Suprapubic skin (tissue), 4 donors: Measurements from ENCODE around the gene VASP. TPM values are rescaled to one million over a fixed set of nuclear protein-coding genes. Genes with fewer than 3 reads are reported as not detected.
A peak's percentile ranks its signal among the peaks of the same experiment; 100 is the strongest.

Source experiments
- DNase-seq, 2 donors: peaks; one replicate each; pipeline ENCODE4 v3.0.0-alpha.2; 2019; ENCODE audit warnings: low spot score in 2 of 2
- H3K27ac ChIP-seq: fragments of 200-600 bp; sonication (generic); one replicate; pipeline ENCODE4 v1.5.1; 2019
- H3K27me3 ChIP-seq: fragments of 200-600 bp; sonication (generic); one replicate; pipeline ENCODE4 v1.5.1; 2019
- H3K36me3 ChIP-seq: fragments of 200-600 bp; sonication (generic); one replicate; pipeline ENCODE4 v1.5.1; 2019
- H3K4me1 ChIP-seq: fragments of 200-600 bp; sonication (generic); one replicate; pipeline ENCODE4 v1.5.1; 2019
- H3K4me3 ChIP-seq: fragments of 200-600 bp; sonication (generic); one replicate; pipeline ENCODE4 v1.5.1; 2019; ENCODE audit warnings: mild to moderate bottlenecking
- H3K9me3 ChIP-seq: fragments of 200-600 bp; sonication (generic); one replicate; pipeline ENCODE4 v1.5.1; 2019
- CTCF ChIP-seq, 2 donors: fragments of 200-600 bp in 1 of 2; fragments of 450-650 bp in 1 of 2; sonication (generic) in 1 of 2; IDR thresholded peaks; one replicate each; pipeline ENCODE4 v1.5.1; 2016 to 2019; ENCODE audit warnings: antibody characterized with exemption in 2 of 2, mild to moderate bottlenecking in 1 of 2, moderate library complexity in 1 of 2
- EP300 ChIP-seq: sonication (generic); formaldehyde crosslinking; IDR thresholded peaks from one replicate; pipeline ENCODE4 v1.6.1; 2017; ENCODE audit warnings: antibody characterized with exemption
- POLR2A ChIP-seq, 2 donors: fragments of 450-650 bp; IDR thresholded peaks; one replicate each; pipeline ENCODE4 v1.6.1; 2017; ENCODE audit warnings: antibody characterized with exemption in 2 of 2, mild to moderate bottlenecking in 2 of 2, moderate library complexity in 2 of 2
- POLR2AphosphoS5 ChIP-seq, 3 donors: sonication (generic); formaldehyde crosslinking; IDR thresholded peaks; one replicate each; pipeline ENCODE4 v1.6.1; 2017; ENCODE audit warnings: antibody characterized with exemption in 3 of 3
- WGBS: methylation state at CpG from one replicate; pipeline ENCODE4 v1.1.5; 2018; 5-methylcytosine and 5-hydroxymethylcytosine counted together
- total RNA-seq, 4 donors: library from RNA; depleted of rRNA; stranded (reverse); fragments of >200 nt; gene quantifications; one replicate each; pipeline ENCODE4 v1.1.0, GENCODE V29; 2016

The VASP gene
- total RNA-seq, 4 donors from 2014 or later, result 34.8 to 51.3 (median 43.6) TPM

DNA sequence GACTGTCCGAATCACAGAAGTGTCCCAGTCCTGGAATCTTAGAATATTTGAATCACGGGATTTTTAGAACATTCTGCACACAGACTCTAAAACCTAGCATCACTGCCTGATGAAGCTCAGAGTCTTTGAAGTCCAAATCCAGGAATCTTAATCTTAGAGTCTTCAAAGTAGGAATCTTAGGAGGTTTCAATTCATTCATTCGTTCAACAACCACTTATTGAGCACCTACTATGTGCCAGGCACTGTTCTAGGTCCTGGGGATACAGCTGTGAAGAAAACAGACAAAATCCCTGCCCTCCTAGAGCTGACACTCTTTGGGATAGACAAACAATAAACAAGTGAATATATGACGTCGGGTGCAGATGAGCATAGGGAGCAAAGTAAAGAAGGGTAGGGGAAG is 12.1 kb upstream of the VASP start:
- no peaks in the 10 kb centered on the region for H3K27me3 ChIP-seq
- no peak for DNase-seq
- peaks cover 54% of the 10 kb centered on the region for H3K4me1 ChIP-seq
- H3K9me3 ChIP-seq, result no peaks in the 10 kb centered on the region
- no peak overlapping the region for H3K27ac ChIP-seq
- 83% methylated on average over 5 of the region's 5 CpGs for WGBS
- H3K4me3 ChIP-seq, result no peak overlapping the region
- TF ChIP-seq POLR2AphosphoS5 (IDR thresholded peaks at IDR 0.05), result no peak
- no peak for TF ChIP-seq POLR2A (IDR thresholded peaks at IDR 0.05)
- H3K36me3 ChIP-seq, result no peaks in the 10 kb centered on the region

DNA sequence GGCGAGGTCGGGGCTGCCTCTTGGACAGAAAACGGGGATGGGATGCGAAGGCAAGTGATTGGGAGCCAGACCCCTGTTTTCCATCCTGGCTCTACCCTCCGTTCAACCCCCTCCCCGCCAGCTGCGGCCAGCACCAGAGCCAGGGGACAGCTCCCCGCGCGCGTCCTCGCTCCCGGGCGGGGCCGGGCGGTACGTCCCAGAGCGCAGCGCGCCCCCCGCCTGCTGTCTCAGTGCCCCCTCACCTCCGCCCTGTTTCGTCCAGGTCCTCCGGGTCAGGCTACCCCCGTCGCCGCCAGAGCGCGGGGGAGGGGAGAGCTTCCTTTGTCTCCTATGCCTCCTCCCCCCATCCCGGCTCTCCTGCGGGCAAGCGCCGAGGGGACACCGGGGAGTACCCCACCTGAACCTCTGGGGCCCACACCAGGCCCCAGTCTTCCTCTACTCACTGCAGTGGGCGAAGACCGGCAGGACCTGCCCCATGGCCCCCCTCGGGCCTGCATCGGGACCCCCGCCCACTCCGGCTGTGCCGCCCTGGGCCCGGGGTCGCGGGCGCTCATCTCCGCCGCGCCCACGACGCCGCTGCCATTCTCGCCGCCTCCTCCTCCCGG is 10.8 kb upstream of the VASP start:
- Histone ChIP-seq H3K27me3 (no peaks in the 10 kb centered on the region), H3K4me3 (peak overlapping the region; percentile 79), H3K36me3 (no peaks in the 10 kb centered on the region), H3K4me1 (peaks cover 54% of the 10 kb centered on the region), H3K9me3 (no peaks in the 10 kb centered on the region), H3K27ac (no peak overlapping the region)
- WGBS, result 0% methylated on average over 4 of the region's 54 CpGs
- peak in 1 of 2 donors; percentile 82 for DNase-seq
- TF ChIP-seq CTCF (IDR thresholded peaks at IDR 0.05) (no peak), POLR2AphosphoS5 (IDR thresholded peaks at IDR 0.05) (no peak), EP300 (no peak), POLR2A (IDR thresholded peaks at IDR 0.05) (no peak)

DNA sequence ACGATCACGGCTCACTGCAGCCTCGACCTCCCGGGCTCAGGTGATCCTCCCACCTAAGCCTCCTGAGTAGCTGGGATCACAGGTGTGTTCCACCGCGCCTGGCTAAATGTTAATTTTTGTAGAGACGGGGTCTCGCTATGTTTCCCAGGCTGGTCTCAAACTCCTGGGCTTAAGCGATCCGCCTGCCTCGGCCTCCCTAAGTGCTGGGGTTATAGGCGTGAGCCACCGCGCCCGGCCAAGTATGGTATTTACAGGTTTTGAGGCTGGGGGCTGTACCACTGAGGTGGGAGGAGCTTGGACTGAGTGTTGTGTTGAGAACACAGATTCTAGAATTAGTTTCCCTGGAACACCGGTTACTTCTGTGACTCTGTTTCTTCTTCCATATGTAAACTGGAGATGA is 9.5 kb upstream of the VASP start:
- no peaks in the 10 kb centered on the region for H3K36me3 ChIP-seq
- H3K9me3 ChIP-seq, result no peaks in the 10 kb centered on the region
- no peak for TF ChIP-seq CTCF (IDR thresholded peaks at IDR 0.05)
- no peak for TF ChIP-seq POLR2AphosphoS5 (IDR thresholded peaks at IDR 0.05)
- no peak for TF ChIP-seq EP300
- no peak for TF ChIP-seq POLR2A (IDR thresholded peaks at IDR 0.05)
- WGBS, result 34% methylated on average over 16 of the region's 16 CpGs
- no peak overlapping the region for H3K27ac ChIP-seq
- H3K4me1 ChIP-seq, result peaks cover 49% of the 10 kb centered on the region
- no peaks in the 10 kb centered on the region for H3K27me3 ChIP-seq
- DNase-seq, result no peak
- no peak overlapping the region for H3K4me3 ChIP-seq

DNA sequence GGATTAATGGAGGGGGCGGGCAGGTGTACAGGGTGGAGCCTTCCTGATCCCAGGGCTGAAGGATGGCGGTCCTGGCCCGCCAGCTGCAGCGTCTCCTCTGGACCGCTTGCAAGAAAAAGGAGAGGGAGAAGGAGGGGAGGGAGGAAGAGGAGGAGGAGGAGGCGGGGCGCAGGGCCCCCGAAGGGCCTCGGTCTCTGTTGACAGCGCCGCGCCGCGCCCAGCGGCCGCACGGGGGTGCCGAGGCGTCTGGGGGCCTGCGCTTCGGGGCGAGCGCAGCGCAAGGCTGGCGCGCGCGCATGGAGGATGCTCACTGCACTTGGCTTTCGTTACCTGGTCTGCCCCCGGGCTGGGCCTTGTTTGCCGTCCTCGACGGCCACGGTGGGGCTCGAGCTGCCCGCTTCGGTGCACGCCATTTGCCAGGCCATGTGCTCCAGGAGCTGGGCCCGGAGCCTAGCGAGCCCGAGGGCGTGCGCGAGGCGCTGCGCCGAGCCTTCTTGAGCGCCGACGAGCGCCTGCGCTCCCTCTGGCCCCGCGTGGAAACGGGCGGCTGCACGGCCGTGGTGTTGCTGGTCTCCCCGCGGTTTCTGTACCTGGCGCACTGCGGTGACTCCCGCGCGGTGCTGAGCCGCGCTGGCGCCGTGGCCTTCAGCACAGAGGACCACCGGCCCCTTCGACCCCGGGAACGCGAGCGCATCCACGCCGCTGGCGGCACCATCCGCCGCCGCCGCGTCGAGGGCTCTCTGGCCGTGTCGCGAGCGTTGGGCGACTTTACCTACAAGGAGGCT is 8.7 kb upstream of the VASP start, which contains the start of gene PPM1N:
Gene PPM1N, plus strand, starts transcription at position 33 of the 785 bp plus-strand sequence. Its CDS starts 30 bp downstream, at position 63.
- WGBS, result 2% methylated on average over 26 of the region's 89 CpGs
- peak within 1 kb of the TSS; percentile 79 for H3K4me3 ChIP-seq
- no peaks in the 10 kb centered on the region for H3K27me3 ChIP-seq
- no peaks in the 10 kb centered on the region for H3K9me3 ChIP-seq
- TF ChIP-seq POLR2A (IDR thresholded peaks at IDR 0.05) (no peak), POLR2AphosphoS5 (IDR thresholded peaks at IDR 0.05) (no peak), CTCF (IDR thresholded peaks at IDR 0.05) (peak in 1 of 2 donors; percentile 9), EP300 (no peak)
- no peaks in the 10 kb centered on the region for H3K36me3 ChIP-seq
- H3K4me1 ChIP-seq, result peaks cover 42% of the 10 kb centered on the region
- H3K27ac ChIP-seq, result no peak within 1 kb of the TSS
- DNase-seq, result no peak

DNA sequence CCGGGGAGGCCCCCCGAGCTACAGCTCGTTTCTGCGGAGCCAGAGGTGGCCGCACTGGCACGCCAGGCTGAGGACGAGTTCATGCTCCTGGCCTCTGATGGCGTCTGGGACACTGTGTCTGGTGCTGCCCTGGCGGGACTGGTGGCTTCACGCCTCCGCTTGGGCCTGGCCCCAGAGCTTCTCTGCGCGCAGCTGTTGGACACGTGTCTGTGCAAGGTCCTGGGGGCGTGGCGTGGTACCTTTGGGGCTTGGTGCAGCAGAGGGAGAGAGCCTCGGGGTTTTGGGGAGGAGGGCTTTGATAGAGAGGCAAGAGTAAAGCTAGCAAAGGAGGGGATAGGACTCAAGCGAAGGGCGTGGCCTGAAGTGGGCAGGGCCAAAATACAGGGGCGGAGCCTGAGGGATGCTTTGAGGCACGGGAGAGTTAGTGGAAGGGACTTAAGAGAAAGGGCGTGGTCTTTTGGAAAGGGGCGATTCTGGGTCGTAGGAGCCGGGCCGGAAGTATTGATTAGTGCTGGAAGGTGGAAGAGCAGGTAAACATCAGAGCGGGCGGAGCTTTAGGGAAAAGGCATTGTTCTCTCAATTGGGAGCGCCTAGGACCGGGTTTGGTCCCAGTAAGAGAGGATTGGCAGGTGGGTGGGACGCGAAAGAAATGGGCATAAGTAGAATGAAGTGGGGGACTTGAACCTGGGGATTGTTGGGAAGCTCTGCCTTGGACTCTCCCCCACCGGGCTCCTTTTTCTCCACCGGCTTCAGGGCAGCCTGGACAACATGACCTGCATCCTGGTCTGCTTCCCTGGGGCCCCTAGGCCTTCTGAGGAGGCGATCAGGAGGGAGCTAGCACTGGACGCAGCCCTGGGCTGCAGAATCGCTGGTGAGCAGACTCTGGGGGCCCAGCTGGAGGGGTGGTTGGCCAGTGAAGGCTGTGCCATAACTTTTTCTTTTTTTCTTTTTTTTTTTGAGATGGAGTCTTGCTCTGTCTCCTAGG is 7.8 kb upstream of the VASP start:
- no peaks in the 10 kb centered on the region for H3K36me3 ChIP-seq
- peak overlapping the region; percentile 35 for H3K4me3 ChIP-seq
- H3K4me1 ChIP-seq, result peaks cover 39% of the 10 kb centered on the region
- no peak overlapping the region for H3K27ac ChIP-seq
- TF ChIP-seq POLR2A (IDR thresholded peaks at IDR 0.05) (no peak), EP300 (no peak), CTCF (IDR thresholded peaks at IDR 0.05) (no peak), POLR2AphosphoS5 (IDR thresholded peaks at IDR 0.05) (no peak)
- no peak for DNase-seq
- WGBS, result 19% methylated on average over 26 of the region's 37 CpGs
- H3K9me3 ChIP-seq, result no peaks in the 10 kb centered on the region
- H3K27me3 ChIP-seq, result no peaks in the 10 kb centered on the region
